Activated naive CD8-positive, alpha-beta T cell treated with anti-CD3 and anti-CD28 coated beads, Interleukin-2, amount 50 U/mL, for 24 hours (primary cell): ENCODE data around the gene RPL23.

Experiments used
- ATAC-seq: fragments of 150-1000 bp; cut with Tn5 transposase; one replicate; pipeline ENCODE4 v1.10.0; 2021
- DNase-seq: peaks from one replicate; pipeline ENCODE4 v3.0.0; 2021
- H3K27ac Mint-ChIP-seq: one replicate; pipeline ENCODE4 v1.8.0; 2021; ENCODE audit warnings: mild to moderate bottlenecking, mixed read lengths
- H3K27me3 Mint-ChIP-seq: one replicate; pipeline ENCODE4 v1.8.0; 2021; ENCODE audit warnings: mixed read lengths
- H3K36me3 Mint-ChIP-seq: one replicate; pipeline ENCODE4 v1.8.0; 2021; ENCODE audit warnings: low read depth, mixed read lengths
- H3K4me1 Mint-ChIP-seq: one replicate; pipeline ENCODE4 v1.8.0; 2021; ENCODE audit warnings: mixed read lengths
- H3K4me3 Mint-ChIP-seq: one replicate; pipeline ENCODE4 v1.8.0; 2021; ENCODE audit warnings: mild to moderate bottlenecking, moderate library complexity, mixed read lengths
- H3K9me3 Mint-ChIP-seq: one replicate; pipeline ENCODE4 v1.8.0; 2021; ENCODE audit warnings: mixed read lengths

RPL23 gene

GRCh38 chr17:38853292-38854219, at the start of gene RPL23:
Gene RPL23 (minus strand): TSS chr17:38853721. CDS start chr17:38853710, 11 bp downstream.
- peaks cover 49% of the 10 kb centered on the region for H3K4me1 Mint-ChIP-seq
- H3K27me3 Mint-ChIP-seq = peaks cover 3% of the 10 kb centered on the region
- peak within 1 kb of the TSS; percentile 100 for H3K4me3 Mint-ChIP-seq
- DNase-seq = peak; percentile 90
- H3K9me3 Mint-ChIP-seq = no peaks in the 10 kb centered on the region
- ATAC-seq = peak; percentile 83
- H3K36me3 Mint-ChIP-seq = peaks cover 52% of the 10 kb centered on the region
- H3K27ac Mint-ChIP-seq = peak within 1 kb of the TSS; percentile 100

GRCh38 chr17:38900978-38901656, 47.6 kb upstream of the RPL23 start:
- no peak overlapping the region for H3K4me3 Mint-ChIP-seq
- peaks cover 77% of the 10 kb centered on the region for H3K4me1 Mint-ChIP-seq

GRCh38 chr17:38899421-38899820, 45.9 kb upstream of the RPL23 start:
- H3K36me3 Mint-ChIP-seq = peaks cover 31% of the 10 kb centered on the region
- peak overlapping the region; percentile 71 for H3K4me3 Mint-ChIP-seq
- peaks cover 79% of the 10 kb centered on the region for H3K4me1 Mint-ChIP-seq
- ATAC-seq = peak; percentile 2
- no peaks in the 10 kb centered on the region for H3K9me3 Mint-ChIP-seq
- H3K27me3 Mint-ChIP-seq = no peaks in the 10 kb centered on the region
- peak overlapping the region; percentile 94 for H3K27ac Mint-ChIP-seq
- DNase-seq = no peak

More at GRCh38 chr17:38900978-38901656, 47.6 kb upstream of the RPL23 start:
- Mint-ChIP-seq H3K9me3 (no peaks in the 10 kb centered on the region), H3K27me3 (no peaks in the 10 kb centered on the region), H3K27ac (peak overlapping the region; percentile 26), H3K36me3 (peaks cover 38% of the 10 kb centered on the region)
- no peak for ATAC-seq
- no peak for DNase-seq

GRCh38 chr17:38898812-38899348, 45.4 kb upstream of the RPL23 start:
- ATAC-seq = peak; percentile 90
- peak; percentile 92 for DNase-seq
- no peaks in the 10 kb centered on the region for H3K9me3 Mint-ChIP-seq
- peak overlapping the region; percentile 94 for H3K27ac Mint-ChIP-seq
- peaks cover 82% of the 10 kb centered on the region for H3K4me1 Mint-ChIP-seq
- H3K27me3 Mint-ChIP-seq = no peaks in the 10 kb centered on the region
- peaks cover 30% of the 10 kb centered on the region for H3K36me3 Mint-ChIP-seq
- H3K4me3 Mint-ChIP-seq = peak overlapping the region; percentile 71

GRCh38 chr17:38898291-38898679, 44.8 kb upstream of the RPL23 start:
- no peaks in the 10 kb centered on the region for H3K27me3 Mint-ChIP-seq
- DNase-seq = no peak
- H3K4me3 Mint-ChIP-seq = peak overlapping the region; percentile 71
- peak overlapping the region; percentile 94 for H3K27ac Mint-ChIP-seq
- H3K4me1 Mint-ChIP-seq = peaks cover 82% of the 10 kb centered on the region
- ATAC-seq = peak; percentile 20
- H3K9me3 Mint-ChIP-seq = no peaks in the 10 kb centered on the region
- H3K36me3 Mint-ChIP-seq = peaks cover 25% of the 10 kb centered on the region

GRCh38 chr17:38897671-38898290, 44.3 kb upstream of the RPL23 start:
- Mint-ChIP-seq H3K27ac (peak overlapping the region; percentile 94), H3K36me3 (peaks cover 23% of the 10 kb centered on the region)

GRCh38 chr17:38897176-38897575, 43.7 kb upstream of the RPL23 start:
- DNase-seq (no peak), ATAC-seq (no peak)
- Mint-ChIP-seq H3K4me1 (peaks cover 88% of the 10 kb centered on the region), H3K9me3 (no peaks in the 10 kb centered on the region), H3K36me3 (peaks cover 23% of the 10 kb centered on the region), H3K4me3 (peak overlapping the region; percentile 71), H3K27me3 (no peaks in the 10 kb centered on the region), H3K27ac (peak overlapping the region; percentile 94)

More at GRCh38 chr17:38897671-38898290, 44.3 kb upstream of the RPL23 start:
- H3K4me1 Mint-ChIP-seq = peaks cover 83% of the 10 kb centered on the region
- no peaks in the 10 kb centered on the region for H3K27me3 Mint-ChIP-seq
- ATAC-seq = no peak
- peak overlapping the region; percentile 71 for H3K4me3 Mint-ChIP-seq
- no peak for DNase-seq
- no peaks in the 10 kb centered on the region for H3K9me3 Mint-ChIP-seq

GRCh38 chr17:38896346-38896954, 42.9 kb upstream of the RPL23 start:
- Mint-ChIP-seq H3K4me1 (peaks cover 92% of the 10 kb centered on the region), H3K27me3 (no peaks in the 10 kb centered on the region), H3K9me3 (no peaks in the 10 kb centered on the region), H3K27ac (peak overlapping the region; percentile 77), H3K36me3 (peaks cover 25% of the 10 kb centered on the region), H3K4me3 (no peak overlapping the region)
- DNase-seq = no peak
- ATAC-seq = no peak

- no peak for ATAC-seq
- H3K36me3 Mint-ChIP-seq = peaks cover 26% of the 10 kb centered on the region
- H3K27me3 Mint-ChIP-seq = no peaks in the 10 kb centered on the region
- H3K4me1 Mint-ChIP-seq = peaks cover 92% of the 10 kb centered on the region
- H3K4me3 Mint-ChIP-seq = no peak overlapping the region
- H3K9me3 Mint-ChIP-seq = no peaks in the 10 kb centered on the region
- DNase-seq = no peak
- H3K27ac Mint-ChIP-seq = peak overlapping the region; percentile 47
Measured at GRCh38 chr17:38894276-38894675, 40.8 kb upstream of the RPL23 start.

GRCh38 chr17:38893607-38894006, 40.1 kb upstream of the RPL23 start:
- H3K27me3 Mint-ChIP-seq = no peaks in the 10 kb centered on the region
- H3K36me3 Mint-ChIP-seq = peaks cover 24% of the 10 kb centered on the region
- H3K4me3 Mint-ChIP-seq = peak overlapping the region; percentile 11
- DNase-seq (peak; percentile 64), ATAC-seq (peak; percentile 62)
- peak overlapping the region; percentile 47 for H3K27ac Mint-ChIP-seq
- peaks cover 92% of the 10 kb centered on the region for H3K4me1 Mint-ChIP-seq
- H3K9me3 Mint-ChIP-seq = no peaks in the 10 kb centered on the region

- Mint-ChIP-seq H3K27me3 (no peaks in the 10 kb centered on the region), H3K27ac (peak overlapping the region; percentile 47), H3K4me1 (peaks cover 87% of the 10 kb centered on the region), H3K4me3 (no peak overlapping the region), H3K9me3 (no peaks in the 10 kb centered on the region), H3K36me3 (peaks cover 24% of the 10 kb centered on the region)
- ATAC-seq (no peak), DNase-seq (no peak)
Measured at GRCh38 chr17:38893113-38893512, 39.6 kb upstream of the RPL23 start.

GRCh38 chr17:38892620-38893019, 39.1 kb upstream of the RPL23 start:
- Mint-ChIP-seq H3K27ac (peak overlapping the region; percentile 34), H3K4me3 (no peak overlapping the region), H3K9me3 (no peaks in the 10 kb centered on the region), H3K27me3 (no peaks in the 10 kb centered on the region), H3K4me1 (peaks cover 84% of the 10 kb centered on the region), H3K36me3 (peaks cover 24% of the 10 kb centered on the region)
- no peak for DNase-seq
- ATAC-seq = no peak

GRCh38 chr17:38892083-38892482, 38.6 kb upstream of the RPL23 start:
- no peak for ATAC-seq
- H3K9me3 Mint-ChIP-seq = no peaks in the 10 kb centered on the region
- H3K4me1 Mint-ChIP-seq = peaks cover 84% of the 10 kb centered on the region
- H3K36me3 Mint-ChIP-seq = peaks cover 19% of the 10 kb centered on the region
- peak overlapping the region; percentile 80 for H3K27ac Mint-ChIP-seq
- DNase-seq = no peak
- H3K27me3 Mint-ChIP-seq = no peaks in the 10 kb centered on the region
- no peak overlapping the region for H3K4me3 Mint-ChIP-seq

- H3K9me3 Mint-ChIP-seq = no peaks in the 10 kb centered on the region
- H3K27me3 Mint-ChIP-seq = no peaks in the 10 kb centered on the region
- H3K4me3 Mint-ChIP-seq = no peak overlapping the region
- no peak for ATAC-seq
- H3K36me3 Mint-ChIP-seq = peaks cover 16% of the 10 kb centered on the region
- H3K4me1 Mint-ChIP-seq = peaks cover 84% of the 10 kb centered on the region
- DNase-seq = no peak
- H3K27ac Mint-ChIP-seq = peak overlapping the region; percentile 80
Measured at GRCh38 chr17:38891441-38891840, 37.9 kb upstream of the RPL23 start.
